Liver (tissue), 3 donors: ENCODE measurements around the gene AFF2.

Experiments used
- FOXA1 ChIP-seq: IDR thresholded peaks from 2 replicates; pipeline ENCODE4 v1.6.1; 2016; ENCODE audit warnings: antibody characterized with exemption
- RAD21 ChIP-seq, 2 donors: IDR thresholded peaks; 2 replicates each; pipeline ENCODE4 v1.6.1; 2016; ENCODE audit warnings: antibody characterized with exemption in 2 of 2, mild to moderate bottlenecking in 2 of 2
- TAF1 ChIP-seq: conservative IDR thresholded peaks from 2 replicates; pipeline ENCODE4 v1.6.1; 2016; ENCODE audit warnings: antibody characterized with exemption, mild to moderate bottlenecking
- YY1 ChIP-seq: IDR thresholded peaks from 2 replicates; pipeline ENCODE4 v1.6.1; 2016; ENCODE audit warnings: antibody characterized with exemption, mild to moderate bottlenecking
- ZBTB33 ChIP-seq: IDR thresholded peaks from 2 replicates; pipeline ENCODE4 v1.6.1; 2016; ENCODE audit warnings: antibody characterized with exemption
- TF ChIP-seq, protein P1 (sequence below): fragments of 150-350 bp; IDR thresholded peaks from 2 replicates; pipeline ENCODE4 v1.5.1; 2017; ENCODE audit warnings: improper control_type of control experiment, low read depth, low read length; ENCODE audit not compliant: missing input control
- TF ChIP-seq, protein P2 (sequence below): IDR thresholded peaks from 2 replicates; pipeline ENCODE4 v1.6.1; 2016; ENCODE audit warnings: antibody characterized with exemption, mild to moderate bottlenecking
- TF ChIP-seq, protein P3 (sequence below): IDR thresholded peaks from 2 replicates; pipeline ENCODE4 v1.6.1; 2016; ENCODE audit warnings: antibody characterized with exemption
- TF ChIP-seq, protein P4 (sequence below): IDR thresholded peaks from 2 replicates; pipeline ENCODE4 v1.6.1; 2016; ENCODE audit warnings: antibody characterized with exemption
- donor health status: healthy.
- donor health status: healthy.

GRCh38 chrX:148785256-148785655 lies 284.8 kb downstream of the AFF2 start:
- TF ChIP-seq, protein P1, sequence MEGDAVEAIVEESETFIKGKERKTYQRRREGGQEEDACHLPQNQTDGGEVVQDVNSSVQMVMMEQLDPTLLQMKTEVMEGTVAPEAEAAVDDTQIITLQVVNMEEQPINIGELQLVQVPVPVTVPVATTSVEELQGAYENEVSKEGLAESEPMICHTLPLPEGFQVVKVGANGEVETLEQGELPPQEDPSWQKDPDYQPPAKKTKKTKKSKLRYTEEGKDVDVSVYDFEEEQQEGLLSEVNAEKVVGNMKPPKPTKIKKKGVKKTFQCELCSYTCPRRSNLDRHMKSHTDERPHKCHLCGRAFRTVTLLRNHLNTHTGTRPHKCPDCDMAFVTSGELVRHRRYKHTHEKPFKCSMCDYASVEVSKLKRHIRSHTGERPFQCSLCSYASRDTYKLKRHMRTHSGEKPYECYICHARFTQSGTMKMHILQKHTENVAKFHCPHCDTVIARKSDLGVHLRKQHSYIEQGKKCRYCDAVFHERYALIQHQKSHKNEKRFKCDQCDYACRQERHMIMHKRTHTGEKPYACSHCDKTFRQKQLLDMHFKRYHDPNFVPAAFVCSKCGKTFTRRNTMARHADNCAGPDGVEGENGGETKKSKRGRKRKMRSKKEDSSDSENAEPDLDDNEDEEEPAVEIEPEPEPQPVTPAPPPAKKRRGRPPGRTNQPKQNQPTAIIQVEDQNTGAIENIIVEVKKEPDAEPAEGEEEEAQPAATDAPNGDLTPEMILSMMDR, result no peak
- TF ChIP-seq YY1, result no peak
- TF ChIP-seq, protein P2, sequence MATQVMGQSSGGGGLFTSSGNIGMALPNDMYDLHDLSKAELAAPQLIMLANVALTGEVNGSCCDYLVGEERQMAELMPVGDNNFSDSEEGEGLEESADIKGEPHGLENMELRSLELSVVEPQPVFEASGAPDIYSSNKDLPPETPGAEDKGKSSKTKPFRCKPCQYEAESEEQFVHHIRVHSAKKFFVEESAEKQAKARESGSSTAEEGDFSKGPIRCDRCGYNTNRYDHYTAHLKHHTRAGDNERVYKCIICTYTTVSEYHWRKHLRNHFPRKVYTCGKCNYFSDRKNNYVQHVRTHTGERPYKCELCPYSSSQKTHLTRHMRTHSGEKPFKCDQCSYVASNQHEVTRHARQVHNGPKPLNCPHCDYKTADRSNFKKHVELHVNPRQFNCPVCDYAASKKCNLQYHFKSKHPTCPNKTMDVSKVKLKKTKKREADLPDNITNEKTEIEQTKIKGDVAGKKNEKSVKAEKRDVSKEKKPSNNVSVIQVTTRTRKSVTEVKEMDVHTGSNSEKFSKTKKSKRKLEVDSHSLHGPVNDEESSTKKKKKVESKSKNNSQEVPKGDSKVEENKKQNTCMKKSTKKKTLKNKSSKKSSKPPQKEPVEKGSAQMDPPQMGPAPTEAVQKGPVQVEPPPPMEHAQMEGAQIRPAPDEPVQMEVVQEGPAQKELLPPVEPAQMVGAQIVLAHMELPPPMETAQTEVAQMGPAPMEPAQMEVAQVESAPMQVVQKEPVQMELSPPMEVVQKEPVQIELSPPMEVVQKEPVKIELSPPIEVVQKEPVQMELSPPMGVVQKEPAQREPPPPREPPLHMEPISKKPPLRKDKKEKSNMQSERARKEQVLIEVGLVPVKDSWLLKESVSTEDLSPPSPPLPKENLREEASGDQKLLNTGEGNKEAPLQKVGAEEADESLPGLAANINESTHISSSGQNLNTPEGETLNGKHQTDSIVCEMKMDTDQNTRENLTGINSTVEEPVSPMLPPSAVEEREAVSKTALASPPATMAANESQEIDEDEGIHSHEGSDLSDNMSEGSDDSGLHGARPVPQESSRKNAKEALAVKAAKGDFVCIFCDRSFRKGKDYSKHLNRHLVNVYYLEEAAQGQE, result no peak
- no peak for TF ChIP-seq RAD21 (IDR thresholded peaks at IDR 0.05)
- no peak for TF ChIP-seq ZBTB33
- TF ChIP-seq, protein P3, sequence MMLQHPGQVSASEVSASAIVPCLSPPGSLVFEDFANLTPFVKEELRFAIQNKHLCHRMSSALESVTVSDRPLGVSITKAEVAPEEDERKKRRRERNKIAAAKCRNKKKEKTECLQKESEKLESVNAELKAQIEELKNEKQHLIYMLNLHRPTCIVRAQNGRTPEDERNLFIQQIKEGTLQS, result no peak
- no peak for TF ChIP-seq FOXA1
- TF ChIP-seq TAF1, result no peak
- TF ChIP-seq, protein P4, sequence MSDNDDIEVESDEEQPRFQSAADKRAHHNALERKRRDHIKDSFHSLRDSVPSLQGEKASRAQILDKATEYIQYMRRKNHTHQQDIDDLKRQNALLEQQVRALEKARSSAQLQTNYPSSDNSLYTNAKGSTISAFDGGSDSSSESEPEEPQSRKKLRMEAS, result no peak
